HepG2 (cell line): ENCODE measurements around the gene PBX2. TPM values are rescaled to one million over a fixed set of nuclear protein-coding genes. Genes with fewer than 3 reads are reported as not detected.

Experiments used
- BCL6 ChIP-seq: IDR thresholded peaks from 2 replicates; pipeline ENCODE4 v1.6.1; 2016; ENCODE audit warnings: missing genetic modification reagents, missing compliant biosample characterization
- GATA4 ChIP-seq: sonication (generic); IDR thresholded peaks from 2 replicates; pipeline ENCODE4 v1.6.1; 2016; ENCODE audit warnings: antibody characterized with exemption, low read depth, borderline replicate concordance
- HOXA9 ChIP-seq: sonication (generic); formaldehyde crosslinking; IDR thresholded peaks from 2 replicates; pipeline ENCODE4 v1.8.1; 2022; ENCODE audit warnings: missing genetic modification reagents, mild to moderate bottlenecking, moderate library complexity, borderline replicate concordance
- HOXD1 ChIP-seq: sonication (generic); formaldehyde crosslinking; IDR thresholded peaks from 2 replicates; pipeline ENCODE4 v1.5.0; 2020; ENCODE audit warnings: missing genetic modification reagents
- SMAD9 ChIP-seq: sonication (generic); formaldehyde crosslinking; IDR thresholded peaks from 2 replicates; pipeline ENCODE4 v1.5.1; 2020; ENCODE audit warnings: mild to moderate bottlenecking, missing genetic modification reagents
- ZNF264 ChIP-seq: sonication (generic); formaldehyde crosslinking; IDR thresholded peaks from 2 replicates; pipeline ENCODE4 v1.4.0; 2020; ENCODE audit warnings: missing genetic modification reagents
- ZNF354B ChIP-seq: sonication (generic); formaldehyde crosslinking; IDR thresholded peaks from 2 replicates; pipeline ENCODE4 v1.8.0; 2022; ENCODE audit warnings: mild to moderate bottlenecking, missing genetic modification reagents
- ZNF614 ChIP-seq: IDR thresholded peaks from 2 replicates; pipeline ENCODE4 v1.6.1; 2018; ENCODE audit warnings: missing biosample characterization, missing genetic modification reagents, inconsistent platforms, borderline replicate concordance
- ZZZ3 ChIP-seq: sonication (generic); formaldehyde crosslinking; IDR thresholded peaks from 2 replicates; pipeline ENCODE4 v1.4.0; 2020; ENCODE audit warnings: missing genetic modification reagents, mild to moderate bottlenecking, borderline replicate concordance
- polyA plus RNA-seq, 8 experiments: library from polyadenylated mRNA; depleted of rRNA in 3 of 8; stranded (reverse) in 7 of 8; unstranded in 1 of 8; fragments of >200 nt; fragmentation: Illumina TruSeq in 4 of 8; extraction: Trizol in 4 of 8; gene quantifications; 2 replicates each; pipeline versions ENCODE4 v1.2.1 to v1.2.3, GENCODE V29; 2011 to 2016; ENCODE audit warnings: low read depth in 4 of 8, missing spikeins in 1 of 8, mixed read lengths in 1 of 8; ENCODE audit not compliant: insufficient read depth in 1 of 8
- total RNA-seq, 5 experiments: library from RNA; depleted of rRNA; stranded (reverse); fragments of >200 nt; fragmentation: Illumina TruSeq; extraction: Trizol; gene quantifications; 2 replicates each; pipeline ENCODE4 v1.2.3, GENCODE V29; 2016; ENCODE audit warnings: low read depth in 1 of 5
- TF ChIP-seq, protein P1 (sequence below), 2 experiments: fragments of 450-650 bp in 1 of 2; sonication (generic) in 1 of 2; formaldehyde crosslinking in 1 of 2; IDR thresholded peaks; 2 replicates each; pipeline versions ENCODE4 v1.6.1 to v1.8.0; 2016 to 2022; ENCODE audit warnings: antibody characterized with exemption in 1 of 2, mild to moderate bottlenecking in 1 of 2, missing genetic modification reagents in 1 of 2
- TF ChIP-seq, protein P2 (sequence below): IDR thresholded peaks from 2 replicates; pipeline ENCODE4 v1.6.1; 2016; ENCODE audit warnings: missing compliant biosample characterization, missing genetic modification reagents, borderline replicate concordance
- TF ChIP-seq, protein P3 (sequence below): sonication (generic); formaldehyde crosslinking; conservative IDR thresholded peaks from 2 replicates; pipeline ENCODE4 v1.4.0; 2020; ENCODE audit warnings: missing genetic modification reagents
- TF ChIP-seq, protein P4 (sequence below): sonication (generic); formaldehyde crosslinking; IDR thresholded peaks from 2 replicates; pipeline ENCODE4 v1.4.0; 2020; ENCODE audit warnings: low read depth, mild to moderate bottlenecking, missing genetic modification reagents

PBX2 gene
- total and polyA plus RNA-seq, 2 of the 13 experiments (the other 11 are each of a cell fraction or from before 2014, with no cell fraction given) = 42.3 to 77.8 TPM

DNA sequence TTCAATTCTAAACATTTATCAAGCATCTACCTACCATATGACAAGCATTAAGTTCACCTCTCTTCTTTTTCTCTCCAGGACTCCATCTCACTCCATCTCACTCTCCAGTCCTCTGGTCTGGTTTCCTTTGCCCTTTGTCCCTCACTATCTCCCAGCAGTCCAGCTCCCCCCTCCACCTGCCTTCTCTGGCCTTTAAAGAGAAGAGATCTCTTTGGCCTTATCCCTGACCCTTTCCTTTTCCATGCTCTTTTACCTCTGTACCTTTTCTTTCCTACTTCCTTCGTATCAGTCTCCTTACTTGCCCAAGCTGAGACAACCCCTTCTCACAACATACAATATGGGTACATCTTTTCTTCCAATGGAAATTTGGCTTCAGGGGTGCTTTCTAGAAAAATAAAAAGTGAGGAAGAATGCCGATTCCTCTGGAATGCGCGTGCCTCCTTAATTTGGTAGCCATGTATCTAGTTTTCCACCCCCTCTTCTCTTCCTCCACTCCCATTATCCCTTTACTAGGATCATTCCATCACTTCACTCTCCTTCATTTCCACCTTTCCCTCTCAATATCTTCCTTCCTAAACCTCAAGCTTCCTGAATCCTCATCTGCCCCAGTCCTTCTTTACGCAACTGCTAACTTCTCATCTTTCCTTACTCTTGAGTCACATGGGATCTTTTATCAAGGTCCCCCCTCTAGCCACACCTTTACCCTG is 13.4 kb downstream of the PBX2 start (continued):
- TF ChIP-seq HOXD1 (CRISPR knock-in tag) (no peak), ZNF614 (CRISPR knock-in tag) (no peak), GATA4 (no peak), ZZZ3 (CRISPR knock-in tag) (no peak), SMAD9 (CRISPR knock-in tag) (peak; percentile 48; the same call in 1 of the 2 replicates), ZNF264 (CRISPR knock-in tag) (0 out of 2 replicates have a peak, but pooled peaks have one; percentile 50), HOXA9 (CRISPR knock-in tag) (no peak), ZNF354B (CRISPR knock-in tag) (no peak), BCL6 (CRISPR knock-in tag) (no peak)
- TF ChIP-seq, protein P1, sequence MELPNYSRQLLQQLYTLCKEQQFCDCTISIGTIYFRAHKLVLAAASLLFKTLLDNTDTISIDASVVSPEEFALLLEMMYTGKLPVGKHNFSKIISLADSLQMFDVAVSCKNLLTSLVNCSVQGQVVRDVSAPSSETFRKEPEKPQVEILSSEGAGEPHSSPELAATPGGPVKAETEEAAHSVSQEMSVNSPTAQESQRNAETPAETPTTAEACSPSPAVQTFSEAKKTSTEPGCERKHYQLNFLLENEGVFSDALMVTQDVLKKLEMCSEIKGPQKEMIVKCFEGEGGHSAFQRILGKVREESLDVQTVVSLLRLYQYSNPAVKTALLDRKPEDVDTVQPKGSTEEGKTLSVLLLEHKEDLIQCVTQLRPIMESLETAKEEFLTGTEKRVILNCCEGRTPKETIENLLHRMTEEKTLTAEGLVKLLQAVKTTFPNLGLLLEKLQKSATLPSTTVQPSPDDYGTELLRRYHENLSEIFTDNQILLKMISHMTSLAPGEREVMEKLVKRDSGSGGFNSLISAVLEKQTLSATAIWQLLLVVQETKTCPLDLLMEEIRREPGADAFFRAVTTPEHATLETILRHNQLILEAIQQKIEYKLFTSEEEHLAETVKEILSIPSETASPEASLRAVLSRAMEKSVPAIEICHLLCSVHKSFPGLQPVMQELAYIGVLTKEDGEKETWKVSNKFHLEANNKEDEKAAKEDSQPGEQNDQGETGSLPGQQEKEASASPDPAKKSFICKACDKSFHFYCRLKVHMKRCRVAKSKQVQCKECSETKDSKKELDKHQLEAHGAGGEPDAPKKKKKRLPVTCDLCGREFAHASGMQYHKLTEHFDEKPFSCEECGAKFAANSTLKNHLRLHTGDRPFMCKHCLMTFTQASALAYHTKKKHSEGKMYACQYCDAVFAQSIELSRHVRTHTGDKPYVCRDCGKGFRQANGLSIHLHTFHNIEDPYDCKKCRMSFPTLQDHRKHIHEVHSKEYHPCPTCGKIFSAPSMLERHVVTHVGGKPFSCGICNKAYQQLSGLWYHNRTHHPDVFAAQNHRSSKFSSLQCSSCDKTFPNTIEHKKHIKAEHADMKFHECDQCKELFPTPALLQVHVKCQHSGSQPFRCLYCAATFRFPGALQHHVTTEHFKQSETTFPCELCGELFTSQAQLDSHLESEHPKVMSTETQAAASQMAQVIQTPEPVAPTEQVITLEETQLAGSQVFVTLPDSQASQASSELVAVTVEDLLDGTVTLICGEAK (IDR thresholded peaks at IDR 0.05) = no peak
- TF ChIP-seq, protein P1 (CRISPR knock-in tag; IDR thresholded peaks at IDR 0.05) = no peak
- TF ChIP-seq, protein P2, sequence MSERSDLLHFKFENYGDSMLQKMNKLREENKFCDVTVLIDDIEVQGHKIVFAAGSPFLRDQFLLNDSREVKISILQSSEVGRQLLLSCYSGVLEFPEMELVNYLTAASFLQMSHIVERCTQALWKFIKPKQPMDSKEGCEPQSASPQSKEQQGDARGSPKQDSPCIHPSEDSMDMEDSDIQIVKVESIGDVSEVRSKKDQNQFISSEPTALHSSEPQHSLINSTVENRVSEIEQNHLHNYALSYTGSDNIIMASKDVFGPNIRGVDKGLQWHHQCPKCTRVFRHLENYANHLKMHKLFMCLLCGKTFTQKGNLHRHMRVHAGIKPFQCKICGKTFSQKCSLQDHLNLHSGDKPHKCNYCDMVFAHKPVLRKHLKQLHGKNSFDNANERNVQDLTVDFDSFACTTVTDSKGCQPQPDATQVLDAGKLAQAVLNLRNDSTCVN = no peak
- TF ChIP-seq, protein P3, sequence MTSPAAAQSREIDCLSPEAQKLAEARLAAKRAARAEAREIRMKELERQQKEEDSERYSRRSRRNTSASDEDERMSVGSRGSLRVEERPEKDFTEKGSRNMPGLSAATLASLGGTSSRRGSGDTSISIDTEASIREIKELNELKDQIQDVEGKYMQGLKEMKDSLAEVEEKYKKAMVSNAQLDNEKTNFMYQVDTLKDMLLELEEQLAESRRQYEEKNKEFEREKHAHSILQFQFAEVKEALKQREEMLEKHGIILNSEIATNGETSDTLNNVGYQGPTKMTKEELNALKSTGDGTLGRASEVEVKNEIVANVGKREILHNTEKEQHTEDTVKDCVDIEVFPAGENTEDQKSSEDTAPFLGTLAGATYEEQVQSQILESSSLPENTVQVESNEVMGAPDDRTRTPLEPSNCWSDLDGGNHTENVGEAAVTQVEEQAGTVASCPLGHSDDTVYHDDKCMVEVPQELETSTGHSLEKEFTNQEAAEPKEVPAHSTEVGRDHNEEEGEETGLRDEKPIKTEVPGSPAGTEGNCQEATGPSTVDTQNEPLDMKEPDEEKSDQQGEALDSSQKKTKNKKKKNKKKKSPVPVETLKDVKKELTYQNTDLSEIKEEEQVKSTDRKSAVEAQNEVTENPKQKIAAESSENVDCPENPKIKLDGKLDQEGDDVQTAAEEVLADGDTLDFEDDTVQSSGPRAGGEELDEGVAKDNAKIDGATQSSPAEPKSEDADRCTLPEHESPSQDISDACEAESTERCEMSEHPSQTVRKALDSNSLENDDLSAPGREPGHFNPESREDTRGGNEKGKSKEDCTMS (CRISPR knock-in tag) = no peak
- TF ChIP-seq, protein P4, sequence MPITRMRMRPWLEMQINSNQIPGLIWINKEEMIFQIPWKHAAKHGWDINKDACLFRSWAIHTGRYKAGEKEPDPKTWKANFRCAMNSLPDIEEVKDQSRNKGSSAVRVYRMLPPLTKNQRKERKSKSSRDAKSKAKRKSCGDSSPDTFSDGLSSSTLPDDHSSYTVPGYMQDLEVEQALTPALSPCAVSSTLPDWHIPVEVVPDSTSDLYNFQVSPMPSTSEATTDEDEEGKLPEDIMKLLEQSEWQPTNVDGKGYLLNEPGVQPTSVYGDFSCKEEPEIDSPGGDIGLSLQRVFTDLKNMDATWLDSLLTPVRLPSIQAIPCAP (CRISPR knock-in tag) = no peak
